NB4 (cell line): ENCODE results near the gene FRY.
"Not testable (repeated sequence)": the region's sequence is repeated elsewhere in the genome, so short reads cannot be mapped to it uniquely, and the experiment has no call there.

Experiments used
- MAX ChIP-seq: IDR thresholded peaks from 2 replicates; pipeline ENCODE4 v1.6.1; 2011; ENCODE audit warnings: low read depth, low read length
- MYC ChIP-seq: IDR thresholded peaks from 2 replicates; pipeline ENCODE4 v1.6.1; 2011; ENCODE audit warnings: low read depth, low read length
- POLR2A ChIP-seq: IDR thresholded peaks from 2 replicates; pipeline ENCODE4 v1.6.1; 2011; ENCODE audit warnings: mild to moderate bottlenecking; ENCODE audit not compliant: insufficient read length; ENCODE audit errors: extremely low read depth
- TF ChIP-seq, protein P1 (sequence below): IDR thresholded peaks from one replicate; pipeline ENCODE4 v1.5.1; 2012; ENCODE audit warnings: low read depth, low read length

DNA sequence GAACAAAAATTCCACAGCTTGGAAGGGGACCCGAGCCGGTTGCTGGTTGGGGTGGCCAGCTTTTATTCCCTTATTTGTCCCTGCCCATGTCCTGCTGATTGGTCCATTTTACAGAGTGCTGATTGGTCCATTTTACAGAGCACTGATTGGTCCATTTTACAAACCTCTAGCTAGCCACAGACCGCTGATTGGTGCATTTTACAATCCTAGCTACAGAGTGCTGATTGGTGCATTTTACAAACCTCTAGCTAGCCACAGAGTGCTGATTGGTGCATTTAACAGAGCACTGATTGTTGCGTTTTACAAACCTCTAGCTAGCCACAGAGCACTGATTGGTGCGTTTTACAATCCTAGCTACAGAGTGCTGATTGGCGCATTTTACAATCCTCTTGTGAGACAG is 37.2 kb upstream of the FRY start:
- TF ChIP-seq, protein P1, sequence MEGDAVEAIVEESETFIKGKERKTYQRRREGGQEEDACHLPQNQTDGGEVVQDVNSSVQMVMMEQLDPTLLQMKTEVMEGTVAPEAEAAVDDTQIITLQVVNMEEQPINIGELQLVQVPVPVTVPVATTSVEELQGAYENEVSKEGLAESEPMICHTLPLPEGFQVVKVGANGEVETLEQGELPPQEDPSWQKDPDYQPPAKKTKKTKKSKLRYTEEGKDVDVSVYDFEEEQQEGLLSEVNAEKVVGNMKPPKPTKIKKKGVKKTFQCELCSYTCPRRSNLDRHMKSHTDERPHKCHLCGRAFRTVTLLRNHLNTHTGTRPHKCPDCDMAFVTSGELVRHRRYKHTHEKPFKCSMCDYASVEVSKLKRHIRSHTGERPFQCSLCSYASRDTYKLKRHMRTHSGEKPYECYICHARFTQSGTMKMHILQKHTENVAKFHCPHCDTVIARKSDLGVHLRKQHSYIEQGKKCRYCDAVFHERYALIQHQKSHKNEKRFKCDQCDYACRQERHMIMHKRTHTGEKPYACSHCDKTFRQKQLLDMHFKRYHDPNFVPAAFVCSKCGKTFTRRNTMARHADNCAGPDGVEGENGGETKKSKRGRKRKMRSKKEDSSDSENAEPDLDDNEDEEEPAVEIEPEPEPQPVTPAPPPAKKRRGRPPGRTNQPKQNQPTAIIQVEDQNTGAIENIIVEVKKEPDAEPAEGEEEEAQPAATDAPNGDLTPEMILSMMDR: not testable (repeated sequence)
- not testable (repeated sequence) for TF ChIP-seq POLR2A, MAX, MYC
